ENCODE measurements around the gene TCF12.

Gene TCF12

DNA sequence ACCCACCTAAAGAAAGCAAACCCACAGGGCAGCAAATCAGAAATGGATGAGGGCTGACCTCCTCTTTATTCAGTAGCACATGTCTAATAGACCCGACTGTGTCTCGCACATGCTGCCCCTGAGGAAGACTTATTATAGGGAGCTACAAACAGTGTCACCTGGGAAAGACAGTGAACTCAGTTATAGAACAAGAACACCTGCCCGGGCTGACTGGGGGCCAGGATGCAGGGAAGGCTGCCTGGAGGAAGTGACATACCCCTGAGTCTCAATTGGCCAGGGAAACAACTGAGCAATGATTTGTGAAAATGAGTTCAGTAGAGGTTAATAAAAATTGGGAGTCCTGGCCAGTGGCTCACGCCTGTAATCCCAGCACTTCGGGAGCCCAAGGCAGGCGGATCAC lies 379.2 kb downstream of the TCF12 start:
- no peak for DNase-seq (ENCODE audit: low spot score)

DNA sequence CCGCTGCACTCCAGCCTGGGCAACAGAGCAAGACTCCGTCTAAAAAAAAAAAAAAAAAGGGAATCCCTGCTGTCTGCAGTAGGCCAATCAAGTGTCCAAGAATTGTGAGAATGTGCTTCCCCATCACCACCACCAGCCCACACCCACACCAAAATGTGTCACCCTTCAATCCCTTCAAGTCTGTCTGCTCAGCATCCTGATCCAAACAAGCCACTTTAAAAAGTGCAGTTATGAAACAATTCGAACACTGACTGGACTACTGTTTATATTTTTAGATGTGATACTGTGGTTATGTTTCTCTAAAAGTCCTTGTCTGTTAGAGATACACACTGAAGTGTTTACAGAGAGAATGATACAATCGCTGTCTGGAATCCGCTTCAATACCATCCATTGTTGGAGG lies 379.8 kb downstream of the TCF12 start:
- no peak for DNase-seq (ENCODE audit: low spot score)

DNA sequence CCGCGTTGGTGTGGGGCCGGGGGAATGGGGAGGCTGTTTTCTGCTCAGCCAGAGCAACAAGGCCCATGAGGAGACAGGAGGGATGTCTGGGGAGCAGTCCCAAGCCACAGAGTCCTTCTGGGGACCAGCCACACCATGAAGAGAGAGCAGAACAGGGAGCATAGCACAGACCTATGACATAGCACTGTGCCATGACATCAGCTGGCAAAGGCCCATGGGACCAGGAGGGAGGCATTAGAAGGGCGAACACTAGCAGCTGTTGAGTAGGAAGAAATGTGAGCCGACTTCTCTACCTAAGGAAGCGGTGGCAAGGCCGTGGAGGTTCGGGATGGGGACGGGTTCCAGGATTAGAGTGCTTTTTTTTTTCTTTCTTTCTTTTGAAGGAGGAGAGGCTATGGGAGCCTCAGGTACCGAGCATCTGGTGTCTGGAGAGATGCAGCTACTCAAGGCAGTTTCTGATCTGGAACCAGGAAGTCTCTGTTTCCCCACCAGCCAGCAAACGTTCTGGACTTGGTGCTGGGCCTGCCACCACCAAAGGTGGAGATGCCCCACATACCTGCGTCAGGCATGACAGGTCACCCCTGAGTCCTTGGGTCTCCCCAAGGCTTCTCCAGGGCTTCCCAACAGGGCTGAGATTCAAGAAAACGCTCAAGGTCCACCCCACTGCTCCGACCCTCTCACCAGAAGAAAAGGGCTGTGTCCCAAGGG lies 380.6 kb downstream of the TCF12 start:
- DNase-seq (ENCODE audit: low spot score): no peak

- no peak for DNase-seq (ENCODE audit: low spot score)
These were observed 382.9 kb downstream of the TCF12 start for GRCh38 chr15:57301307-57301706.

DNA sequence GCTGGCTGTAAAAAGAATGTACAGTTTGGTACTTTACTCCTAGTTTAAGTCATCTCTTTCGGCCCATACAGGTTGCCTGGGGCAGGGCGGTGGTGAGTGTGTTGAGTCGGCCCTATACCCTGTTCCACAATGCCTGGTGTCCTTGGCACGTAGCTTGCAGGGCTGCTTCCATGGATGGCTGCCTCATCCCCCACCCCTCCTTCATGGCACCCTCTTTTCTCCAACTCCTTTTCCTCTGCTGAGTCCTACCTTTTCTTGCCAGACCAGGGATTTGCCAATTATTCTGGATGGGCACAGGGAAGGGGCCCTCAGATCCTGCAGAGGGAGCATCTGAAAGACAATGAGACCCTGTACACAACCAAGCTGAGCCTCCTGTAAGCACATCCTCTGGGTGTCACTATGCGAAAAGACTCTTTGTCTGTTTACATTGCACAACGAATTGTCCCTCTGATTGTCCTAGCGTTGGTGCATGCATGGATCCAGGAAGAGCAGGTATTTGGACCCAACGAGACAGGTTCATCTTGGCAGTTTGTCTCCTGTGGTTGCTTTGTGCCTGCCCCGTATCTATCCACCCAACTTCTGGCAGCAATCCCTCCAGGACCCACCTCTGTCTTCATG lies 384.3 kb downstream of the TCF12 start:
- no peak for DNase-seq (ENCODE audit: low spot score)

DNA sequence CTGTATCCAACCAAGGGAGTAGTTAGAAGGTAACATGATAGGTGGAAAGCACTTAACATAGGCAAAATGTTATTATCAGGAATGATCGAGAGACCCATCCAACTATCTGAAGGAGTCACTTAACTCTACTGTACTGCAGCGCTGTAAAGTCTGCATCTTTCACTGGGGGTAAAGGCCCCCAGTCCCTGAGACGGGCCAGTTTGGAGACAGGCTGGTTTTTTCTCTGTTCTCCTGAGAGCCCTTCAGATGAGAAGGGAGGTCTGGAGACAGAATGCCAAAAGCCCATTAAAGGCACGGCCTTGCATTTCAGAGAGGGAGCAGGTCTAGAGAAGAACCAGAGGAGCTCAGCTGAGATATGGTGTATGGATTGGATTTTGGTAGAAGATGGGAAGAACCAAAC lies 386.6 kb downstream of the TCF12 start:
- no peak for DNase-seq (ENCODE audit: low spot score)

GRCh38 chr15:57306161-57306943 lies 387.9 kb downstream of the TCF12 start:
- peak; percentile 74 for DNase-seq (ENCODE audit: low spot score)

DNA sequence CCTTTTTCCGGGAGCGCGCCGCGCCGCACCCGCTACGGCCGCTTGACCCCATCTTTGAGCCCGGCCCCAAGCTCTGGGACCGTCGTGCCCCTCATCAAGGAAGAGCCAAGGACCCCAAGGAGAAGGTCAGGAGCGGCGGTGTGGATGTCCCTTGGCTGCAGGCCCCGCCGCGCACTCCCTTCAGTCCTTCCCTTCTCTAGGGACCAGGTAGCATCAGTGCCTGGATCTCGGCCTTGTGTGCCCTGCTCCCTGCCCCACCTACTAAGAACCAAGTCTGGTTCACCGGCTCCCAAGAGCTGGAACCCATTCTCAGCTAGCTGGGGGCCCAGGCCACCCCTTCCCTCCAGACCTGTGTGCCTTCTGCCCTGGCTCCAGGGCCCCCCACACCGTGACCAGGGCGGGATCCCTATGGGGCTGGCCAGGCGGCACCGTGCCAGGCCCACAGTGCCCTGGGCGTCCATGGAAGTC lies 388.5 kb downstream of the TCF12 start:
- DNase-seq (ENCODE audit: low spot score): no peak

GRCh38 chr15:57307527-57308169 lies 389.2 kb downstream of the TCF12 start:
- DNase-seq (ENCODE audit: low spot score): no peak

DNA sequence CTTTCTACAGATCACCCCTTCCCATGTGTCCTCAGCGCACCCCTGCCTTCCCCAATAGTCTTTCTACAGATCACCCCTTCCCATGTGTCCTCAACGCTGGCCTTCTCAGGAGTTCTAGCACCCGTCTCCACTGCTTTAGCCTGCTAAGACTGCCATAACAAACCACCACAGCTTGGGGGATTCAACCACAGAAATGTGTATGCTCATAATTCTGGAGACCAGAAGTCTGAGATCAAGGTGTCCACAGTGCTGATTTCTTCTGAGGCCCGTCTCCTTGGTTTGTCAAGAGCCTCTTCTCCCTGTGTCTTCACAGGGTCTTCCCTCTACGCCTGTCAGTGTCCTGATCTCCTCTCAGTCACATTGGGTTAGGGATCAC lies 389.7 kb downstream of the TCF12 start:
- DNase-seq (ENCODE audit: low spot score): no peak

- DNase-seq (ENCODE audit: low spot score): no peak
These were observed 391.7 kb downstream of the TCF12 start for GRCh38 chr15:57309856-57310760.

GRCh38 chr15:57310876-57311275 lies 392.4 kb downstream of the TCF12 start:
- DNase-seq (ENCODE audit: low spot score): no peak

DNA sequence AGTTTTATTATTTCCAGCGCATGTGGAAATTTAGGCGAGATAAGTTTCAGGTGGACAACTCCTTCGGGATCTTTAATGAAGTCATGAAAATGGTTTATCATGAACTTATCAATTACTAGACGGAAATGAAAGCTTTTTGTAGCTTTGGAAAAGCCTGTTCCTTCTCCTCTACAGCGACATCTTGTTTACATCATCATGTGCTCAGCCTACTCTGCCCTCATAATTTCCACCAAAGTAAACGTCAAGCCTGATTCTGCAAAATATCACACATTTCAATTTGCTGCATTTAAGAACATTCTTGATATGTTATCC lies 393.5 kb downstream of the TCF12 start:
- DNase-seq (ENCODE audit: low spot score): no peak

GRCh38 chr15:57312318-57313133 lies 394.1 kb downstream of the TCF12 start:
- no peak for DNase-seq (ENCODE audit: low spot score)

- no peak for DNase-seq (ENCODE audit: low spot score)
These were observed 394.7 kb downstream of the TCF12 start for GRCh38 chr15:57313134-57313483.

GRCh38 chr15:57314221-57314620 lies 395.8 kb downstream of the TCF12 start:
- no peak for DNase-seq (ENCODE audit: low spot score)

DNA sequence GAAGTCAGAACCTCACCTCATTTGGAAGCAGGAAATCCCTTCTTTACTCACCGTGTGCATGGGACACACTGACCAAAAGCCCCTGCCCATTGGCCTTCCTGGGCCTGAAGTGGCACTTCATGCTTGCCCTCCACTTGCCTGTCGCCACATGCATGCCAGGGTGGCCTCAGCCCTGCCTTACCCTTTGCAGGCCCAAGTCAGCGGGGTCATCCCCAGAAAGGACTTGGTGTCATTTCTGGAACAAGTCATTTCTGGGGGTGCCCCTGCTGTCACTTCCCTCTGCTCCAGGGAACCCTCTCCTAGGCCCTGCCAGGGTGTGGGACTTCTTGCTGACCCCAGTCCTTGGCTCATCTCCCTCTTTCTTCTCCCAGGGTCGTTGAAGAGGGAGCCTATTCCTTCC lies 398.0 kb downstream of the TCF12 start:
- DNase-seq (ENCODE audit: low spot score): no peak

DNA sequence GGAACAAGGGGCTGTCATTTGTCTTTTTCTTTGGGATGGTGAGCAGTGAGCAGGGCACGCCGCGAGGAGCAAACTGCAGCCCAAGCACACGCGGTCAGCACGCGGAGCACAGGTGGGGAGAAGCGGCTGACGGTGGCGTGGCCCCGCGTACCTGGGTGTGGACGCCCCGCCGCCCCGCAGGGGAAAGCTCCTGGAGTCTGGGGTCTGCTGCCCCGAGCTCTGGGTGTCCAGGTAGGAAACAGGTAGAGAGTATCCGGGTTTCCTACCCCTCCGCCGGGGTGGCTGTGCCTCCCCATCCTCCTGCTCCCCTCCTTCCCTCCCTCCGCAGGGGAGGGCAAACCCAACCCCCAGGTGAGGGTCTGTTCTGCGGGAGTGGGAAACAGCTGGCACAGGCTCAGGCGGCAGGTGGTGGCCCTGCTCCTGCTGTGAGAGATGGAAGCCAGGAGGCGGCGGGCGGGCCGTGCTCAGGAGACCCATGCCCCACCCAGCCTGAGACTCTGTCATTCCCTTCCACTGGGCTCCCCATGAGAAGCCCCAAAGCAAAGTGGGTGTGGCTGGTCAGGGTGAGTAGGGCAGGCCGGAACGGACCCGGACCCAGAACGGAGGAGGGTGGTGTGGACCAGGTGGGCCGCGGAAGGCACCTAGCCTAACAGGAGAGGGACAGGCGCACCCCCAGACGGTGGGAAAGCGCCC lies 400.9 kb downstream of the TCF12 start:
- no peak for DNase-seq (ENCODE audit: low spot score)

- no peak for DNase-seq (ENCODE audit: low spot score)
These were observed 401.6 kb downstream of the TCF12 start for GRCh38 chr15:57319919-57320560.
